NK-92 (cell line): ENCODE measurements around the gene STOM.
"Not testable (repeated sequence)": the region's sequence is repeated elsewhere in the genome, so short reads cannot be mapped to it uniquely, and the experiment has no call there.

Source experiments
- DNase-seq: peaks from one replicate; lab custom pipeline; 2025; ENCODE audit not compliant: unreplicated experiment; lab: John Stamatoyannopoulos, UW

The STOM gene

GRCh38 chr9:121369595-121370265 is at the start of gene STOM:
TSS of gene STOM (minus strand) at chr9:121370250. CDS start at chr9:121370187, 63 bp downstream.
- DNase-seq, result no peak

- DNase-seq, result no peak
Measured at GRCh38 chr9:121411993-121412392, 41.9 kb upstream of the STOM start.

DNA sequence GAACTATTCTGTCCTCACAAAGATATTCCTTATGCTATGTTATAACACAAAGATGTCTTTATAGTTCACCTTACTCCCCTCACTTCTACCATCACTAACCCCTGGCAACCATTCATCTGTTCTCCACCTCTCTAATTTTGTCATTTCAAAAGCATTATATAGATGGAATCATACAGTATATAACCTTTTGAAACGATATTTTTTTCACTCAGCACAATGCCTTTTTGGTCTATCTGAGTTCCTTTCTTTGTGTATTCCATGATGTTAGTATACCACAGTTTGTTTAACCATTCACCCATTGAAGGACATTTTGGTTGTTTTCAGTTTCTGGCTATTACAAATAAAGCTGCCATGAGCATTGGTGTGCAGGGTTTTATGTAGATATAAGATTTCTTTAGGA is 35.8 kb upstream of the STOM start:
- DNase-seq, result no peak

DNA sequence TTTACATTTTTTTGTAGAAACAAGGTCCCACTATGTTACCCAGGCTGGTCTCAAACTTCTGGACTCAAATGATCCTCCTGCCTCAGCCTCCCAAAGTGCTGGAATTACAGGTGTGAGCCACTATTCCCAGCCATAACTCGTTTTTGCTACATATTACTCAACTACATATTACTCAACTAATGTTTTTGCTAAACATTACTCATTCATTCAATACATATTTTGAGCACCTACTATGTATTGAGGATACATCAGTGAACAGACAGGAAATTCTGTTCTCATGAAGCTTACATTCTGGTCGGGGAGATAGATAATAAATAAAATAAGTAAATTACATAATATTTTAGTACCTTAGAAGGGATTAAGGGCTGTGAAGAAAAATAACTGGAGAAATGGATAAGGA is 34.9 kb upstream of the STOM start:
- no peak for DNase-seq

GRCh38 chr9:121399883-121400607 is 30.0 kb upstream of the STOM start:
- DNase-seq, result no peak

DNA sequence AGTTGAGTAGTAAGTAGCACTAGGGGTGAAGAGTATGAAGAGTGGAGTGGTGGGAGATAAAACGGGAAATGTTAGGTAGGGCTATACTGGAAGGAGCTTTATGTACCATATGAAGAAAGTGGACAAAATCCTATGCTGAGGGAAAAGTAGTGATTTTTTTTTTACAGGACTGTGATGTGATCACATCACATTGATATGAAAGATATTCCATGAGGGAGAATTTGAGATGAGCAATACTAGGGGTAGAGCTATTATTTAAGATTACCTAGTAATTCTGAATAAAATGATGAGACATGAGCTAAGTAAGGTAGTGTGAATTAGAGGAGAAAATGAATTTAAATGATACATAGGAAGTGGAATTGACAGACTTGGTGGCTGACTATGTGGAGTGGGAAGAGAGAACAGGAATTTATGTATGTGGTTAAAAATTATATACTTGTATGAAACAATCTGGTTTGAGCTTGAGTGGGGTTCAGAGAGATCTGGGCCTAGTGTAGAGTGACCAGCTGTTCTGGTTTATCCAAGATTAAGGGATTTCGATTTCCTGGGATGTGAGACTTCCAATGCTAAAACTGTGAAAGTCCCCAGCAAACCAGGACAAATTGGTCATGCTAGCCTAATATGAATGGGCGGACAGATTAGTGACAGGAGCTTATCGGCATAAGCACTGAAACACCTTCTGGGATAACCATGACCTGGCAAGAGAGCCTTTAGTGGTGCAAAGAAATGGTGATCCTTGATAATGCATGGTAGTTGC is 29.3 kb upstream of the STOM start:
- DNase-seq, result no peak

GRCh38 chr9:121398374-121398773 is 28.3 kb upstream of the STOM start:
- no peak for DNase-seq

- DNase-seq, result not testable (repeated sequence)
Measured at GRCh38 chr9:121397277-121397676, 27.2 kb upstream of the STOM start.

GRCh38 chr9:121395558-121395957 is 25.5 kb upstream of the STOM start:
- DNase-seq, result no peak

- DNase-seq, result no peak
Measured at GRCh38 chr9:121394292-121394691, 24.2 kb upstream of the STOM start.

DNA sequence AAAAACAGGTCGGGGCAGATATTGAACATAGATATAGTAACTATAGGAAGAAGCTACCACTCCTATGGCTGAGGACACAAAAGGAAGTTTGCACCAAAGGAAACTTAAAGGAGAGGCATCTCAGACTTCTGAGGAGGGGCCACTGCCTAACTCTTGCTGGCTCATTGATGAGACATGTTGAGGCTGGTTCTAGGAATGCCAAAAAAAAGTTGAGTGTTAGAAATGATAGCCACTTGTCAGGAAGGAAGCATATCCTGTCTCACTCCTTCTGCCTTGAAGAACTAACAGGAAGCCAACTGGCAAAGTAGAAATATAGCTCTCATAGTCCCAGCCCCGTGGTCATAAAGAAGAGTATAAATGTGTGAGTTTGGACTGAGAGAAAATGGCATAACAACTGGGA is 23.3 kb upstream of the STOM start:
- DNase-seq, result no peak

GRCh38 chr9:121390372-121390771 is 20.3 kb upstream of the STOM start:
- no peak for DNase-seq

DNA sequence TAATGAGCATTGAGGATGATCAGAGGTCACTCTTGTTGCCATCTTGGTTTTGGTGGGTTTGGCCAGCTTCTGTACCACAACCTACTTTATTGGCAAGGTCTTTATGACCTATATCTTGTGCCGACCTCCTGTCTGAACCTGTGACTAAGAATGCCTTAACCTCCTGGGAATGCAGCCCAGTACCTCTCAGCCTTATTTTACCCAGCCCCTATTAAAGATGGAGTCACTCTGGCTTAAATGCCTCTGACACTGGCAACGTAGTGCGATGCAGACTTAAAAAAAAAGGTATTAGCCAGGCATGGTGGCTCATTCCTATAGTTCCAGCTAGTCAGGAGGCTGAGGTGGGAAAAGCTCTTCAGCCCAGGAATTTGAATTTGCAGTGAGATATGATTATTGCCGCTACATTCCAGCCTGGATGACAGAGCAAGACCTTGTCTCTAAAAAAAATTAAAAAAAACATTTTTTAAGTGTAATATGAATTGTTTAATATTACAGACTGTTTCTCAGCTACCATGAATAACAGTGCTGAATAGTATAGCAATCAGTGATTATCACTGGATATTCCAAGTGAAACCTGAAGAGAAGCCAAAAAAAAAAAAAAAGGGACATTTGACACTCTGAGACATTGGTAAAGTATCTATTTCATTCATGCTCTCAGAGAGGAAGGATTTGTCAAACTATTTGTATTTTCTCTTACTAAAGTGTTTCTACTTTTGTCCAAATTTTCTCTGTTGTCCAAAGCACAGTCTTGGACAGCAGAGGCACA is 18.3 kb upstream of the STOM start:
- DNase-seq, result no peak

- DNase-seq, result no peak
Measured at GRCh38 chr9:121386442-121387175, 16.6 kb upstream of the STOM start.

GRCh38 chr9:121383715-121384114 is 13.7 kb upstream of the STOM start:
- no peak for DNase-seq

DNA sequence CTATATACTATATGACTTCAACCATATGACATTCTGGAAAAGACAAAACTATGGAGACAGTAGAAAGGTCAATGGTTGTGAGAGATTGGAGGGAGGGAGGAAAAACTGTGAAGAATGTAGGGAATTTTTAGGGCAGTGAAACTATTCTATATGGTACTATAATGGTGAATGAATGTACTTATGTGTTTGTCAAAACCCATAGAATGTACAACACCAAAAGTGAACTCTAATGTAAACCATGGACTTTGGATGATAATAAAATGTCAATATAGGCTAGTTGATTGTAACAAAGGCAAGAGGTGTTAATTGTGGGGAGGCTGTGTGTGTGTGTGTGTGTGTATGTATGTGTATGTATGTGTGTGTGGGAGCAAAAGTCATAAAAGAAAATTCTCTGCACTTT is 10.8 kb upstream of the STOM start:
- no peak for DNase-seq

GRCh38 chr9:121376214-121376830 is 6.3 kb upstream of the STOM start:
- no peak for DNase-seq

GRCh38 chr9:121373011-121373729 is 3.1 kb upstream of the STOM start:
- DNase-seq, result no peak

- DNase-seq, result no peak
Measured at GRCh38 chr9:121372239-121373010, 2.4 kb upstream of the STOM start.
